HG03521 (cell line): ENCODE measurements around the gene ANXA4.

Experiments
- ATAC-seq: cut with Tn5 transposase; IDR thresholded peaks from one replicate; pipeline ENCODE4 v1.9.1; 2021; ENCODE audit warnings: mild to moderate bottlenecking, moderate library complexity; ENCODE audit not compliant: unreplicated experiment

The ANXA4 gene

GRCh38 chr2:69837533-69837932, 95.6 kb downstream of the ANXA4 start:
- ATAC-seq, result no peak

- no peak for ATAC-seq
Measured at GRCh38 chr2:69843993-69844392, 102.1 kb downstream of the ANXA4 start.

DNA sequence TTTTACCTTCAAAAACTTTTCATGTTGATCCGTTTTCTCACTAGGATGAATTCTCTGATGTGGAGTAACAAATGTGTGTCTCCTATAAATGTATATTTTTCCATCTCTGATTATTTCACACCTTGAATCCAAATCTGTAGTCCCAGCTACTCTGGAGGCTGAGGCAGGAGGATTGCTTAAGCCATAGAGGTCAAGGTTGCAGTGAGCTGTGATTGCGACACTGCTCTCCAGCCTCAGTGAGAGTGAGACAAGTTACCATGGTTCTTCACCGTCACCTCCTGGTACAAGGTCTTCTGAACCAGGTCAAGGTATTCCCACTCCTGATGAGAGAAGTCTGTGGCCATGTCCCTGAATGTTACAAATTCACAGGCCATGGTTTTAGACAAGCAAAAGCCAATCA, 102.6 kb downstream of the ANXA4 start:
- ATAC-seq, result no peak

DNA sequence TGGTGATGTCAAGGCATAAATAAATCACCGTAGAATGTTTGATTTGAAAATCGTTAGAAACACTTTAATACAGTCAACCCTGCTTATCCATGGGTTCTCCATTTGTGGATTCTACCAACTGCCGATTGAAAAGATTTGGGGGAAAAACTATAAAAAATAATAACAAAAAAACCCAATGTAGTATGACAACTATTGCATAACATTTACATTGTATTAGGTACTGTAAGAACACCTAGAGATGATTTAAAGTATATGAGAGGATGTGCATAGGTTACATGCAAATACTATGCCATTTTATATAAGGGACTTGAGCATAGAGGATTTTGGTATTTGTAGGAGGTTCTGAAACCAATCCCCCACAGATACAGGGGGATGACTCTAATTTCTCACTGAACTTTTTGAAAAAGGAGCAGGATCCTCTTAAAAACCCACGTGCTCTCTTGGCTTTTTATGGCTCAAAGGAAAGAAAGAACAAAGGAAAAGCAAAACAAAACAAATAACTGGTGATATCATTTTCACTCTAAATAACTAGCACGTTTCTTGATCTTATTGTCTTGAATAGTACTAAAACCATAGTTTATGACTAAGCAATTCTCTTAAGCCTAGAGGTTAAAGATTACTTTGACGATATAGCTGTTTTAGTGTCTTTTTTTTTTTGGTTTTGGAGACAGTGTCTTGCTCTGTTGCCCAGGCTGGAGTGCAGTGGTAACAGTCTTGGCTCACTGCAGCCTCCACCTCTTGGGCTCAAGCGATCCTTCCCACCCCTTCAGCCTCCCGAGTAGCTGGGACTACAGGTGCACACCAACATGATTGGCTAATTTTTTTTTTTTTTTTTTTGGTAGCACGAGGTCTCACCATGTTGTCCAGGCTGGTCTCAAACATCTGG, 104.5 kb downstream of the ANXA4 start:
- no peak for ATAC-seq

DNA sequence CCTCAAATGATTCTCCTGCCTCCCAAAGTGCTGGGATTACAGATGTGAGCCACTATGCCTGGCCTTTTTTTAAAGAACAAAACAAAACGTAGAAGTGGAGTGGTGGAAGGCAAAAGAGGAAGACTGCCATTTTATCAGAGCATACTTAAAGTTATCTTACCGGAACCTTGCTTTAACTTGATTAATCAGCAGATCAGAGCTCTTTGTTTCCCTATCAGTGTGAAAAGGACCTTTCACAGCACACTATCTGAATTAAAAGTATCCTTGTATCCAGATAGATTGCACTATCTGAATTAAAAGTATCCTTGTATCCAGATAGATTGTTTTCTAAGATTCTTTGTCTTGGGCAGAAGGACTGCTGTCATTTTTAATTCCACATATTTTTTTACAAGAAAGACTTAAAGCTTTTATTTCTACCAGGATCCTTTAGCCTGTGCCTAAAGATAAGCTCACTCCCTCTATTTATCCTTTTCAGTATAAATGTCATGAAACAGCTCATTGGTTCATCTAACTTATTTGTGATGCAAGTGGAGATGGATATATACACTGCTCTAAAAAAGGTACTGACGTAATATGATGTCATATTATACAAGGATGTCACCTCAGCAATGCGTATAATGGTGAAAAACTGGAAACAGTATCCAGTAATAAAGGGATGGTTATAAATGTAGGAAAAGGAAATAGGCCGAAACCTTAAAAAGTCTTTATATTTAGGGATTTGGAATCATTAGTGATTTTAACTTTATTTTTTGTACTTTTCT, 105.3 kb downstream of the ANXA4 start:
- ATAC-seq, result no peak

DNA sequence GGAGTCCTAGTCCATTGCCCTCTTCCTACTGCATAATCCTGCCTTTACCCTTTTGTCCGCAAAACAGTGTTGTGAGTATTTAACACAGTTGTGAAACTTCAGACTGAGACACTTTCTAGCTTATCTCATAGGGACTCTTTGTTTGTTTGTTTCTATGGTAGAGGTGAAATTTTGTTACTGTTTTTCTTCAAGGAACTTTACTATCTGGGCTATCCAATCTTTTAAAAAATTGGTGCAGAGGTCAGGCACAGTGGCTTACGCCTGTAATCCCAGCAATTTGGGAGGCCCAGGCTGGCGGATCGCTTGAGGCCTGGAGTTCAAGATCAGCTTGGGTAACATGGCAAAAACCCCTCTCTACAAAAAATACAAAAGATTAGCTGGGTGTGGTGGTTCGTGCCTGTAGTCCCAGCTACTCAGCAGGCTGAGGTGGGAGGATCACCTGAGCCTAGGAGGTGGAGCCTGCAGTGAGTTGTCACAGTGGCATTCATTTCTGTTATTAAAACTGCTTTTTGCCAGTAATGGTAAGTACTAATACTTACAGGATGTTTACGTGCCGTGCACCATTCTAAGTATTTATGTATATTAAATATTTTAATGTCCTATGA, 106.4 kb downstream of the ANXA4 start:
- no peak for ATAC-seq

DNA sequence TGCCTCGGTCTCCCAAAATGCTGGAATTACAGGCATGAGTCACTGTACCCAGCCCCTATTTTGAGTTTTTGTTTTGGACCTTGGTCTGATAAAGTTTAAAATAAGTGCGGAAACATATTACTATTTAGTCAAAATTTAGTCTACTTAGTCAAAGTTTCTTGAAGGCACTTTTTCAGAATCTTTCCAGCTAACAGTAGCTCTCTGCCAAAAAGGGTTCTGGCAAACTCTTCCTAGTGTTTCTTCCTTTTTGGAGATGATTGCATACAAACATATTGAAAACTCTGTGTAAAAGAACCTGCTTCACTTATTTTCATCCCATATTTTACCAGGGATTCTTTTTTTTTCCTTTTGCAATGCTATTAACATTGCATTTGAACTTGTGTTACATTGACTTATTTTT, 116.3 kb downstream of the ANXA4 start:
- no peak for ATAC-seq

DNA sequence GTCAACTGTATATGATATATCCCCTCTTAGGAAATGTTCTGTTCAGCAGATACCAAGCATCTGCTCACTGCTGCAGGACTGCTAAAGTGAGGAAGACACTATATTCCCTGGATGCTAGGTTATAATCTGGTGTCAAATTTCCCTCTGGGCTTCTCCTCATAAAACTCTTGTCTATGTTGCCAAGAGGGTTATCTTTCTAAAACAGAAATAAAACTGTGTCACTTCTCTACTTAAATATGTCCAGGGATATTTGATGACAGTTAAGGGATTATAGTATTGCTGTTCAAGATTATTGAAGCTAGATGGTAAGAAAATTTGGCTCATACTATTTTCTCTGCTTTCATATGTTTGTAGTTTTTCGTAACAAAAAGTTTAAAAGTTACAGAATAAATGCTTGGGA, 121.4 kb downstream of the ANXA4 start:
- ATAC-seq, result no peak
